ENCODE results near the gene AP4S1.

GRCh38 chr14:30985796-30986195, 39.7 kb upstream of the AP4S1 start:
- TF ChIP-seq CTCF (IDR thresholded peaks at IDR 0.05) (no peak), POLR2A (IDR thresholded peaks at IDR 0.05) (no peak)
